ENCODE measurements around the gene AKAP5. TPM values are rescaled to one million over a fixed set of nuclear protein-coding genes. Genes with fewer than 3 reads are reported as not detected.
A peak's percentile ranks its signal among the peaks of the same experiment; 100 is the strongest.

The AKAP5 gene
- total and polyA plus RNA-seq, 5 experiments from 2014 or later: 0.05 to 0.49 (median 0.23) TPM

GRCh38 chr14:64504310-64504896 is 39.1 kb downstream of the AKAP5 start, which contains the start of gene ZBTB1:
ZBTB1 (plus strand) TSS chr14:64504770; CDS start chr14:64521505, 16,735 bp downstream.
- Mint-ChIP-seq H3K9me3 (peaks cover 0 to 3% (median 0%) of the 10 kb centered on the region in 9 donors), H3K27ac (peak within 1 kb of the TSS; percentile 97 to 100 (median 100)), H3K36me3 (peaks cover 0 to 11% (median 9%) of the 10 kb centered on the region in 3 donors), H3K4me3 (peak within 1 kb of the TSS; percentile 93 to 100 (median 98)), H3K4me1 (peaks cover 32 to 79% (median 72%) of the 10 kb centered on the region in 4 donors), H3K27me3 (peaks cover 0 to 4% (median 0%) of the 10 kb centered on the region in 5 donors)
- ATAC-seq: peak; percentile 48 to 54
- peak; percentile 80 to 96 (median 88) for DNase-seq
- POLR2A ChIA-PET: interaction anchor here (0.6 to 5.4 kb wide), 23 partner anchors 9 to 908 kb away, joined by 3 to 69 read pairs (median 4); partner anchors contain the start of genes FUT8, HSPA2, MTHFD1 and SGPP1

DNA sequence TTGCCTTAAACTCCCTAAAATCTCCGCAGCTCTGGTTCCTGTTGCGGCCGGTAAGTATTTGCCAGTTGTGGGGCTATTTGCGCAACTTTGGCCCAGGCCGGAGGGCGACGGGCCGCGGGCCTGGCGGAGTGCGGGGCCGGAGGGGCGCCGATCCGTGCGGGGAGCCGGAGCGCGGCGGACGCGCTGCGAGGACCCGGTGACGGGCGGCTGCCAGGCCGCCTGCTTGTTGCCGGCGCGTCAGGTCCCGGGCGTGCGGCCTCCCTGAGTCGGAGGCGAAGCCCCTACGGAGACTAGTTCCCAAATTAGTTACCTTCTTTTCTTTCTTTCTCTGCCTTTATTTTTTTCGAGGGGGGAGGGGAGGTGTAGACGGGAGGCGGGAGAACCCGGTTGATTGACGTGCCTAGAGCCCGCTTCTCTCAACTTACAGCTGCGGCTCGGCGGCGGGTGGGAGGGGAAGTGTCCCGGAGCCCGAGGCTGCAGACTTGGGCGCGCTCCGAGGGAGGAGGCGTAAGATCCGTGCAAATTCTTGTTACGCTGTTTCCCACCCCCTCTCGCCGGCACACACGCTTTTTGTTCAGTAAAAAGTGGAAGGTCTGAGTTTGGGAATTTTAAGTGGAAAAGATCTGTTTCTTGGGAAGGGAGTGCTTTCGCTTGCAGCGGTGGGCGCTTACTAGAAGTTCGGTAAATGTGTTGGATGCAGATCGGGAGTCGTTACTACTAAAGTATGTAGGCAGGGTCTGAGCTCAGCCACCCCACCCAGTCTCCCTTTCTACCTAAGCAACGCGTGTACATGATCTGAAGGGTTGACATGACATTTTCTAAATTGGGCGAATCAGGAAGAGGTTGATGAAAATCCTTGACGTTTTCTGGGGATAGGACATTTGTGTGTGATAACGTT is 39.8 kb downstream of the AKAP5 start:
- Mint-ChIP-seq H3K4me3 (peak overlapping the region; percentile 90 to 100 (median 98)), H3K36me3 (peaks cover 0 to 9% (median 5%) of the 10 kb centered on the region in 3 donors), H3K9me3 (peaks cover 0 to 3% (median 0%) of the 10 kb centered on the region in 9 donors), H3K27ac (peak overlapping the region; percentile 97 to 100 (median 100)), H3K27me3 (peaks cover 0 to 4% (median 0%) of the 10 kb centered on the region in 5 donors), H3K4me1 (peaks cover 32 to 79% (median 70%) of the 10 kb centered on the region in 4 donors)
- POLR2A ChIA-PET: interaction anchor here (0.6 to 5.4 kb wide), 22 partner anchors 8 to 907 kb away, joined by 3 to 69 read pairs (median 4); partner anchors contain the start of genes FUT8, HSPA2, MTHFD1 and SGPP1
- peak; percentile 74 to 91 (median 82) for DNase-seq
- ATAC-seq: peak; percentile 24 to 27

GRCh38 chr14:64506721-64507120 is 41.4 kb downstream of the AKAP5 start:
- H3K27ac Mint-ChIP-seq: peak overlapping the region; percentile 63 to 100 (median 98)
- ATAC-seq (no peak), DNase-seq (no peak)
- peak overlapping the region; percentile 88 to 99 (median 94) for H3K4me3 Mint-ChIP-seq
- H3K36me3 Mint-ChIP-seq: peaks cover 0 to 9% (median 9%) of the 10 kb centered on the region in 3 donors
- H3K27me3 Mint-ChIP-seq: peaks cover 0 to 4% (median 0%) of the 10 kb centered on the region in 5 donors
- POLR2A ChIA-PET: no interaction called here
- peaks cover 42 to 85% (median 73%) of the 10 kb centered on the region in 4 donors for H3K4me1 Mint-ChIP-seq
- H3K9me3 Mint-ChIP-seq: peaks cover 0 to 3% (median 0%) of the 10 kb centered on the region in 9 donors

DNA sequence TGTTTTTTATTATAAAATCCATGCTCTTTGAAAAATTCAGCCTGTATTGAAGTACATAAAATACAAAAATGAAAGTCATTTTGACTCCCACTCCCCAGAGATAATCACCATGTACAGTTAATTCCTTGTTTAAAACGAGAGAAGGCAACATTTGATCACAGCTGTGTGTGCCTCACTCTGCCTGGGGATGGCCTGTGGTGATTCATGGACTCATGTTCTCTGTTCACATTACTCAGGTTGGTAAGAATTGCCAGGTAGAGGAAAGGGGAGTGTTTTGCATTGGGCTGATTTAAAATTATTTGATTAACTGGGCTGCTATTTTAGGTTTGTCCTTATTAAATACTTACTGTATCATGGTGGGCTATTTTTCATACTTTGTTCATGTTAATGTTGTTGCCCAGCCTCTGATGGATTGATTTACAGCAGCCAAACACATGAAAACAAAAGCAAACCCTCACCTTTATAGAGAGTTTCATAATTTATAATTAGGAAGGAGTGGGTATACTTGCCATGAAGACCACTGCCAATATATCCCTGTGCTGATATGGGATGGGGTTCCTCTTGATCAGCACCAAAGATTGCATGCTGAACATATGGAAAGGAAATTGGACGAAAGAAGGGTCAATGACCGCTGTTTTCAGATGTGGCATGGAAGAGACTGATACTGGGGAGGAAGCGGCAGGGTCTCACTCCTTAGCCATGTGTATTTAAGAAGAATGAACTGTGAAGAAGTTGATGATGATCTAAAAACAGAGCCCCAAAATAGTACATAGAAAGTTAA is 42.3 kb downstream of the AKAP5 start:
- Mint-ChIP-seq H3K4me1 (peaks cover 42 to 83% (median 72%) of the 10 kb centered on the region in 4 donors), H3K36me3 (peaks cover 0 to 9% (median 5%) of the 10 kb centered on the region in 3 donors), H3K4me3 (peak overlapping the region; percentile 88 to 99 (median 94)), H3K27ac (peak overlapping the region; percentile 7 to 100 (median 87)), H3K9me3 (peaks cover 0 to 3% (median 0%) of the 10 kb centered on the region in 9 donors), H3K27me3 (peaks cover 0 to 4% (median 0%) of the 10 kb centered on the region in 5 donors)
- DNase-seq (no peak), ATAC-seq (no peak)
- POLR2A ChIA-PET: no interaction called here

DNA sequence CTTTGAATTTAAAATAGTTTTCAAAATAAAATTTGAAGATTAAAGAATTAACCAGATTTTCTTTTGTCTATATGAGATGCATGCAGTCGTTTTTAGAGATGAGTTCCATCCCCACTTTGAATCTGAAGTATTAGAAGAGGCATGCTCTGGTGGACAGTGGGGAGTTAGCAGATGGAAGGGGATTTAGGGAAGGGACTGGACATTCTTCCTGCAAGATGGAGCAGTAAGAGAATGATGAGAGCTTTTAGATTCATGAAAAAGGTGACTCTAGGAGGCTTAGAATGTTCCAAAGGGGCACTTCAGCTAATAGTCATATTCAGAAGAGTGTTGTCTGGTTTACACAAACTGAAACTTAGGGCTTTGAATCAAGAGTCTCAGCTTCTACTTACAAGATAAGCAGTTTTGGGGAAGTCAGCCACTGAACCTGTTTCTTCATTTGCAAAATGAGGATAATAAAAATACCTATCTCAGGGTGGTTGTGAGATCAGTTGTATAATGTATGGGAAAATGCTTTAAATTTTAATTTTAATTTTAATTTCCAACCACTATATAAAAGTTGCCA is 43.0 kb downstream of the AKAP5 start:
- Mint-ChIP-seq H3K36me3 (peaks cover 0 to 9% (median 0%) of the 10 kb centered on the region in 3 donors), H3K27me3 (peaks cover 0 to 4% (median 0%) of the 10 kb centered on the region in 5 donors), H3K4me1 (peaks cover 42 to 82% (median 77%) of the 10 kb centered on the region in 4 donors), H3K4me3 (peak overlapping the region in 9 of 10 donors; percentile 2 to 99 (median 93)), H3K9me3 (peaks cover 0 to 3% (median 0%) of the 10 kb centered on the region in 9 donors), H3K27ac (peak overlapping the region in 9 of 10 donors; percentile 15 to 100 (median 89))
- POLR2A ChIA-PET: interaction anchor here (0.6 to 1.3 kb wide), 3 partner anchors 11 to 164 kb away, joined by 3 read pairs; no protein-coding TSS in a partner anchor
- ATAC-seq (no peak), DNase-seq (no peak)

DNA sequence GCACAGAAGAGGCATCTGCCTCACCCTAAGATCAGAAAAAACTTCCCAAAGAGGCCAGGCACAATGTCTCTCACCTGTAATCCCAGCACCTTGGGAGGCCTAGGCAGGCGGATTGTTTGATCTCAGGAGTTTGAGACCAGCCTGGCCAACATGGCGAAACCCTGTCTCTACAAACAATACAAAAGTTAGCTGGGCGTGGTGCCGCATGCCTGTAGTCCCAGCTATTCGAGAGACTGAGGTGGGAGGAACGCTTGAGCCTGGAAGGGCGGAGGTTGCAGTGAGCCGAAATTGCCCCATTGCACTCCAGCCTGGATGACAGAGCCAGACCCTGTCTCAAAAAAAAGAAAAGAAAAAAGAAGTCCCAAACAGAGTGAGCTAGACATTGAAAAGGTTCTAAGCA is 43.7 kb downstream of the AKAP5 start:
- Mint-ChIP-seq H3K4me3 (peak overlapping the region in 9 of 10 donors; percentile 20 to 75 (median 40)), H3K36me3 (peaks cover 0 to 10% (median 1%) of the 10 kb centered on the region in 3 donors), H3K4me1 (peaks cover 42 to 86% (median 82%) of the 10 kb centered on the region in 4 donors), H3K9me3 (no peaks in the 10 kb centered on the region), H3K27me3 (peaks cover 0 to 2% (median 0%) of the 10 kb centered on the region in 5 donors), H3K27ac (peak overlapping the region; percentile 17 to 97 (median 61))
- POLR2A ChIA-PET: interaction anchor here (0.7 to 1.3 kb wide), 3 partner anchors 12 to 105 kb away, joined by 3 read pairs; no protein-coding TSS in a partner anchor
- no peak for DNase-seq
- ATAC-seq: no peak

DNA sequence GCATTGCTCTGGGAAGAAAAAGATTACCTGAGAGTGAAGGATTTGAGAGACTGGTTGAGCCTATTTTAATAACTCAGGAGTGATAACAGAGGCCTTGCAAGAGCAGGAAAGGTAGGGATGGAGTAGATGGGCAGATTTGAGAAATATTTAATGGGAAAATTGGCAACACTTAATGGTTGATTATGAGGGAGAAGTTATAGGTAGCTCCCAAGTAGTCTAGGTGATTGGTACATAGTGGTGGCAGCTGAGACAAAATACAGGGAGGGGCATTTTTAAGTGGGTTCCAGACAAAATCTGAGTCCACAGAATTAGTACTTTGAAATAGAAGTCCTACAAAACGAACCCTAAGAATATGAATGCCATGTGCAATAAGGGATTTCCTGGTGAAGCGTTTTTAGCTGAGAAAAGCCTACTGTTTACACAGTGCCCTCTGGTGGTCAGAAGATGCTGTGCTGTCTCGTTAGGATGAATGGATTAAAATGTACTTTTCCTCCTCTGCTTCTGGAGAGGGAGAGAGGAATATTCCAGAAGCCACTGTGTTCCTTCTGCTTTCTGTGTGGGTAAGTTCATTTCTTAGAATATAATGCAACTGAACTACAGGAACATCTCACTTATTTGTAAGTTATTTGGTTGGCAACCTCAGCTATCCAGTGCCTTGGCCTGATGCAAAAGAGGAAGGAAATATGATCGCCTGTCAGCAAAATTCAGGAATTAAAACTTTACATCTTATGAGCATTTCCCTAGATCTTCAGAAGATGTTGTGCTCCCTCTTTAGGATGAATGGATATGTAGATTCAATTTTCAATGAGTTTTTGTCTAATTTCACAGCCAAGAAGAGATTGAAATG is 45.7 kb downstream of the AKAP5 start:
- DNase-seq (peak; percentile 34 to 82 (median 66)), ATAC-seq (peak; percentile 64 to 67)
- peaks cover 0 to 11% (median 1%) of the 10 kb centered on the region in 3 donors for H3K36me3 Mint-ChIP-seq
- POLR2A ChIA-PET: interaction anchor here (0.8 to 2.4 kb wide), 6 partner anchors 9 to 81 kb away, joined by 3 to 17 read pairs (median 4); partner anchors contain the start of gene HSPA2
- H3K27me3 Mint-ChIP-seq: no peaks in the 10 kb centered on the region
- H3K4me3 Mint-ChIP-seq: peak overlapping the region; percentile 20 to 75 (median 56)
- H3K27ac Mint-ChIP-seq: peak overlapping the region; percentile 57 to 97 (median 75)
- no peaks in the 10 kb centered on the region for H3K9me3 Mint-ChIP-seq
- peaks cover 44 to 92% (median 89%) of the 10 kb centered on the region in 4 donors for H3K4me1 Mint-ChIP-seq

- Mint-ChIP-seq H3K27me3 (no peaks in the 10 kb centered on the region), H3K4me3 (no peak overlapping the region), H3K9me3 (no peaks in the 10 kb centered on the region), H3K36me3 (peaks cover 0 to 11% (median 1%) of the 10 kb centered on the region in 3 donors), H3K4me1 (peaks cover 41 to 90% (median 82%) of the 10 kb centered on the region in 4 donors), H3K27ac (no peak overlapping the region)
- ATAC-seq (no peak), DNase-seq (no peak)
- POLR2A ChIA-PET: interaction anchor here (0.6 to 1.8 kb wide), 3 partner anchors 9 to 23 kb away, joined by 4 to 8 read pairs (median 4); partner anchors contain the start of genes ZBTB1 and ZBTB25
Observed at GRCh38 chr14:64513271-64513670, 48.0 kb downstream of the AKAP5 start.

GRCh38 chr14:64515053-64515452 is 49.8 kb downstream of the AKAP5 start:
- POLR2A ChIA-PET: interaction anchor here (0.7 to 2.4 kb wide), 3 partner anchors 11 to 78 kb away, joined by 3 to 6 read pairs (median 4); partner anchors contain the start of gene ZBTB1
- no peak overlapping the region for H3K27ac Mint-ChIP-seq
- no peak overlapping the region for H3K4me3 Mint-ChIP-seq
- H3K27me3 Mint-ChIP-seq: no peaks in the 10 kb centered on the region
- no peaks in the 10 kb centered on the region for H3K9me3 Mint-ChIP-seq
- H3K36me3 Mint-ChIP-seq: peaks cover 0 to 8% (median 1%) of the 10 kb centered on the region in 3 donors
- peaks cover 35 to 82% (median 74%) of the 10 kb centered on the region in 4 donors for H3K4me1 Mint-ChIP-seq
- ATAC-seq: no peak
- DNase-seq: no peak

DNA sequence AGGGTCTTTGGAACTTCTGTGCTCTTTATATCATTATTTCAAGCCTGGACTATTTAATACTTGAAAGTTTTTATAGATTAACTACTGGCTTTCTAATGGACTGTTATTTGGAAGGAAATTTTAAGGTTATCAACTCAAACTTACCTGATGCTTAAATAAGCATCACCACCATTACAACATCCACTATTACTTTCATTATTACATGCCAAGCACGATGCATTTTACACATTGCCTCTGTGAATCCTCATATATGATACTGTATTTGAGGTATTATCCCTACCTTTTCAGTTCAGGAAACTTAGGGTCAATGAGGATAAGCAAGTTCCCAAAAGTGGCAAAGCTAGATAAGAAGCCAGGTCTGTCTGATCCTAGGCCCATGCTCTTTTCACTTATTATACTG is 51.7 kb downstream of the AKAP5 start:
- Mint-ChIP-seq H3K27me3 (no peaks in the 10 kb centered on the region), H3K36me3 (peaks cover 0 to 8% (median 1%) of the 10 kb centered on the region in 3 donors), H3K4me3 (peak overlapping the region in 7 of 10 donors; percentile 9 to 53 (median 40)), H3K9me3 (no peaks in the 10 kb centered on the region), H3K4me1 (peaks cover 22 to 72% (median 58%) of the 10 kb centered on the region in 4 donors), H3K27ac (peak overlapping the region in 4 of 10 donors; percentile 3 to 78 (median 50))
- no peak for DNase-seq
- POLR2A ChIA-PET: interaction anchor here (2.4 kb wide), 1 partner anchor 13 kb away, joined by 6 read pairs; the partner anchor contains the start of gene ZBTB1
- ATAC-seq: no peak
